H1 (cell line): ENCODE data around the gene MAGI3.

Source experiments
- CREB1 ChIP-seq: IDR thresholded peaks from 2 replicates; pipeline ENCODE4 v1.6.1; 2012; ENCODE audit warnings: inconsistent platforms
- EZH2 ChIP-seq: fragments of 200-600 bp; sonication (generic); IDR thresholded peaks from 2 replicates; pipeline ENCODE4 v1.7.1; 2012; ENCODE audit warnings: low read depth, mild to moderate bottlenecking, moderate library complexity, low read length, inconsistent platforms; ENCODE audit not compliant: severe bottlenecking
- GABPA ChIP-seq: IDR thresholded peaks from 2 replicates; pipeline ENCODE4 v1.6.1; 2011; ENCODE audit warnings: mild to moderate bottlenecking, low read length, moderate library complexity, borderline replicate concordance; ENCODE audit not compliant: insufficient read depth
- SAP30 ChIP-seq: fragments of 300-600 bp; sonication (generic); IDR thresholded peaks from 2 replicates; pipeline ENCODE4 v1.7.1; 2012; ENCODE audit warnings: low read length, moderate library complexity, mild to moderate bottlenecking, inconsistent platforms; ENCODE audit not compliant: insufficient read depth, insufficient replicate concordance
- SIN3A ChIP-seq, 2 experiments: IDR thresholded peaks in 1 of 2; conservative IDR thresholded peaks in 1 of 2; 2 replicates each; pipeline ENCODE4 v1.6.1; 2011 to 2012; ENCODE audit warnings: low read length in 2 of 2, improper control_type of control experiment in 1 of 2, low read depth in 1 of 2, mild to moderate bottlenecking in 1 of 2
- SP2 ChIP-seq: IDR thresholded peaks from 2 replicates; pipeline ENCODE4 v1.6.1; 2012; ENCODE audit warnings: mild to moderate bottlenecking, low read length, inconsistent platforms
- SP4 ChIP-seq: IDR thresholded peaks from 2 replicates; pipeline ENCODE4 v1.6.1; 2012; ENCODE audit warnings: low read length, inconsistent platforms
- TF ChIP-seq, protein P1 (sequence below), 3 experiments: IDR thresholded peaks; 1 replicate in 2 of 3; 2 replicates in 1 of 3; pipeline versions ENCODE4 v1.5.1 to v1.6.1; 2011; ENCODE audit warnings: low read length in 3 of 3, mild to moderate bottlenecking in 3 of 3, inconsistent platforms in 2 of 3, low read depth in 1 of 3, moderate library complexity in 1 of 3; ENCODE audit not compliant: insufficient read depth in 1 of 3; ENCODE audit errors: control extremely low read depth in 1 of 3

DNA sequence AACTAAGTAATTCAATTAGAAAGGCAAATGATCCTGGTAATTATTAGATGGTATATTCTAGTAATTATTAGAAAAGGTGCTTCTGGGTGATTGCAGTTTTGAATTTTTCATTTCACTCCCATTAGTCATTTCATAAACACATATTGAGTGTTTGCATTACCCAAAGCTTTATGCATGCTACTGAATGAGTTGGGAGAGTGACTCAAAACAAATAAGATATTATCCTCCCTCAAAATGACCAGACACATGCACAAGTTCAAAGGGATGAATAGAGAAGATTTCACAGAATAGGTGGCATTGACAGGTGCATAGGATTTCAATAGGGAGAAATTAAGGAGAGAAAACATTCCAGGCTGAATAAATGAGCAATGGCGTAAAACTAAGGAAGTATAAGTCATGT, 284.3 kb downstream of the MAGI3 start:
- TF ChIP-seq SAP30 (no peak), CREB1 (no peak), EZH2 (no peak), SIN3A (conservative IDR thresholded peaks at IDR 0.05 in 1 of 2, IDR thresholded peaks at IDR 0.05 in 1 of 2; ENCODE audit: low read depth in 1 of 2, low read length in 2 of 2) (no peak), GABPA (no peak), SP2 (no peak), SP4 (no peak)
- TF ChIP-seq, protein P1, sequence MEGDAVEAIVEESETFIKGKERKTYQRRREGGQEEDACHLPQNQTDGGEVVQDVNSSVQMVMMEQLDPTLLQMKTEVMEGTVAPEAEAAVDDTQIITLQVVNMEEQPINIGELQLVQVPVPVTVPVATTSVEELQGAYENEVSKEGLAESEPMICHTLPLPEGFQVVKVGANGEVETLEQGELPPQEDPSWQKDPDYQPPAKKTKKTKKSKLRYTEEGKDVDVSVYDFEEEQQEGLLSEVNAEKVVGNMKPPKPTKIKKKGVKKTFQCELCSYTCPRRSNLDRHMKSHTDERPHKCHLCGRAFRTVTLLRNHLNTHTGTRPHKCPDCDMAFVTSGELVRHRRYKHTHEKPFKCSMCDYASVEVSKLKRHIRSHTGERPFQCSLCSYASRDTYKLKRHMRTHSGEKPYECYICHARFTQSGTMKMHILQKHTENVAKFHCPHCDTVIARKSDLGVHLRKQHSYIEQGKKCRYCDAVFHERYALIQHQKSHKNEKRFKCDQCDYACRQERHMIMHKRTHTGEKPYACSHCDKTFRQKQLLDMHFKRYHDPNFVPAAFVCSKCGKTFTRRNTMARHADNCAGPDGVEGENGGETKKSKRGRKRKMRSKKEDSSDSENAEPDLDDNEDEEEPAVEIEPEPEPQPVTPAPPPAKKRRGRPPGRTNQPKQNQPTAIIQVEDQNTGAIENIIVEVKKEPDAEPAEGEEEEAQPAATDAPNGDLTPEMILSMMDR (IDR thresholded peaks at IDR 0.05; ENCODE audit: control extremely low read depth in 1 of 3, insufficient read depth in 1 of 3, low read depth in 1 of 3, low read length in 3 of 3) = no peak
